ENCODE measurements around the gene C4orf51.

The C4orf51 gene

DNA sequence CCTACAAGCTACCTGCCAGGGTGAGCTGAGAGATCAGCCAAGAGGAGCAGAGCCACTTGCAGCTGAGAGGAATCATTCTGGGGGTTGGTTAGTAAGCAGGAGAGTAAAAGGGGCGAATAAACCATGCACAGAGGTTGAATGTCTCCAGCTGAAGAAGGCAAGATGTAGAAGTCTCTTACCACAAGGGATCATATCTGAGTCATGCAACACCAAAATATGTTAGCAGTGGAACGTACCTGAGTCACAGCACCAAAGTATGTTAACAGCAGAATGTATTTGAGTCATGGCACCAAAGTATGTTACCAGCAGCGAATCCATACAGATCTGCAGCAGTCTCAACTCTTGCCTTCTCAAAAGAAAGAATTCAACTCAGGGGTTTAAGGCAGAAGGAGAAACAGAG, 29.9 kb downstream of the C4orf51 start:
- no peak for DNase-seq (ENCODE audit: low read depth in 2 of 2)

DNA sequence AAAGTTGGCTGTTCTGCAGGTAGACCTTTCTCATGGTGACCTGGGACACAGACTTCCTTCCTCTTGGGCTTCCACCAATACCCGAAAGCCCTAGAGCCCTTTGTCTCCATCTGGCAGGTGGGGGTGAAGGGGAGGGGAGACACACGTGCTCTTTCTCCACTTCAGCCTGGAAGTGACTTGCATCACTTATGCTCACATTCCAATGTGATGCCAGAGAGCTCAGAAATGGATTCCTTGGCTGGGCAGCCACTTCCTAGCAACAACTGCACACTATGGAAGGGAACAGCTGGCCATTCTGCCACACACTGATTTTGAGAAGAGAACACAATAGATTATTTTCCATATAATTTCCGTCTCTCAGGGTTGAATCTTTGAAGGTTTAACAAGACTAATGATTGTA, 36.3 kb downstream of the C4orf51 start:
- DNase-seq (ENCODE audit: low read depth in 2 of 2), result no peak

DNA sequence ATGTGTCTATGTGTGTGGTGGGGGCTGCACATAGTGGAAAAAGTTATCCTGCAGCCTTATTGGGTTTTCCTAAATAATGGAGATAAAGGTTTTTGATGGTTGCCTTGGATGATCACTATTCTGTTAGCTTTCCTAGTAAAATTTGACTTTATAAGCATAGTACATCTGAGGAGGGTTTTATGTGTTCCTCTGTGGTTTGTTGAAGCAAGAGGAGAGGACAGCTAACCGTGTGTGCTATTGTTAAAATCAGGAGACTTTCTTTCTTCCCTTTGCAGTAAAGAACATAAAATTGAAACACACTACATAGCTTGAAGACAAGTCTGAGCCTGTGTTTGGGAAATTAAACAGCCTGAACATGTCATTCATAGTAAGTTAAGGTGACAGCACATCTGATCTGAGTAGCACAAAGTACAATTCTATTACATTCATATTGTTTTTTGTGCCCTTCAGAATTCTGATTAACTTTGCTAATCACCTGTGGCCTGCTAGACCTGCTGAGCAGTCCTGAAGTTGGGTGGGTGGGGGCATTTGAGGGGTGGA, 36.8 kb downstream of the C4orf51 start:
- no peak for DNase-seq (ENCODE audit: low read depth in 2 of 2)

DNA sequence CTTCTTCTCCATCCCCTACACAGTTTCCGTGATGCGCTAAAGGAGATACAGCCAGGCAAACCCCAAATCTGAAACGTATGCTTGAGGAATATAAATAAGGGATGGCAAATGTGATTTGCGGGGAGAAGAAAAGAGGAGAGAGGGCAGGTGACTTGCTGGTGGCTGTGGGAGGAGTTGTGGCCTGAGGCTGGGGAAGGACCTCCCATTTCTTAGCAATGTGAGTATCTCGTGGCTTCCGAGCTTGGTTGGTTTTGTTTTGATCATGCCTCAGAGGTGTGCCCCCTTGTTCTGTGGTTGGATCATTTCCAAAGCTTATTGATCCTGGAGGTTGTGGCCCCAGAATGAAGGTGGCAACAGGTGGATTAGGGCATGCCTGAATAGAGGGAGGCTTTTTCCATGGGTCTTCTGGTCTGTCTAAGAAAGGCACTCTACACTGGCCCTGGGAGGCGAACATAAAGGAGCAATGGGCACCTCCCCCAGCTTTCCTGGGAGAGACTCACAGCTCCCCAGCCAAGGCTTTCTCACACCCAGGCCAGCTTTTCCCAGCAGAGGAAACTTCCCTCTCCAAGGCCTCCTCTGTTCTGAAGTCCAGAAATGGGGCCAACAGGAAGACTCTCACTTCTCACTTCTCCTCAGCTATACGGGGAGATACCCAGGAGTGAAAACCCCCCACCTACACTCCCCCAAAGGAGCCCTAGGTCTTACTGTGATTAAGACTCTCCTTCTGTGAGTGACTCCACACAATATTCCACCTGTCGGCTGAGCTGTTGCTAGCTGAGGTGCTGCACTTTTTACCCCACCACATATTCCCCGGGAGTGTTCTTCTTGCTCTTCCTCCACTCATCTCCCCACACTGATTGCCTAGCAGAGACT, 40.0 kb downstream of the C4orf51 start:
- no peak for DNase-seq (ENCODE audit: low read depth in 2 of 2)

DNA sequence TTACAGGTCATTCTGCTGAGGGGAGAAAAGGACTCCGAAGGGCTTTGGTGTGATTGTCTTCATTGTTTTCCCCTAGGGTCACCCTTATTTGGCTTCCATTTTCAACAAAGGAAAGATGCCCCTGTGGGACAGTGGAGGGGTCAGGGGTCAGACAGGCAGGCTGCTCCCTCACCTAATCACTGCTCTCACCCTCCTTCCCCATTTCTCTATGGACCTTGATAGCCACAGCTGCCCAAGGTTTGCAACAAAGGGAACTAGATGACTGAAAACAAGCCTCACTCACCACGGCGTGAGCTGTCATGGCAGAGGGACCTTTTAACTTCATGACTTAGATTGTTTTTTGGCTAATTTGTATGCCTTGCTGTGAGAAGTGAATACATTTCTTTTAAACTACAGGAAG, 40.7 kb downstream of the C4orf51 start:
- no peak for DNase-seq (ENCODE audit: low read depth in 2 of 2)

DNA sequence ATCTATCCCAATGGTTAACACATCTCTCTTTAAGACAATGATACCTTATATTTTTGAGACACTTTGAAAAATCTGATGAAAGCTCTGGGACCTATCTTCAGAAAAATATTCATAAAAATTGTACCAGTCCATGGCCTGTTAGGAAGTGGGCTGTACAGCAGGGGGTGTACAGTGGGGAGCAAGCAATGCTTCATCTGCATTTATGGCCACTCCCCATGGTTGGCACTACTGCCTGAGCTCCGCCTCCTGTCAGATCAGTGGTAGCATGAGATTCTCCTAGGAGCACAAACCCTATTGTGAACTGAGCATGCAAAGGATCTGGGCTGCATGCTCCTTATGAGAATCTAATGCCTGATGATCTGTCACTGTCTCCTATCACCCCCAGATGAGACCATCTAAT, 42.6 kb downstream of the C4orf51 start:
- DNase-seq (ENCODE audit: low read depth in 2 of 2), result no peak

DNA sequence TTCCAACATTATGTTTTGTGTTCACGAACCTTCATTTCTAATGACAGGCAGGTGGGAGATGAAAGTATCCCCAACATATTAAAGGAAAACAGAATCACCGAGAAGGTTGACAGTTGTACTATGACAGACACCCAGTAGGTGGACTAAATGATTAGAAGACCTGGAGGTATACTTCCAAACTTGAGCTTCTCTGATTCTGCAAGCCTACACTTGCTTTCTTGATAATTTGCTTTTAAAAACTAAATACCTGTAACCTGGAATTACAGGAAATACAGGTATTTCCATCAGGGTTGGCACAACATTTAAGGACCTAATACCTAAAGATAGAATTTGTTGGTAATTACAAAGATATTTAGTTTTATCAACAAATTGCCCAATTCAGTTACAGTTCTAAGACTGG, 43.4 kb downstream of the C4orf51 start:
- DNase-seq (ENCODE audit: low read depth in 2 of 2), result no peak

DNA sequence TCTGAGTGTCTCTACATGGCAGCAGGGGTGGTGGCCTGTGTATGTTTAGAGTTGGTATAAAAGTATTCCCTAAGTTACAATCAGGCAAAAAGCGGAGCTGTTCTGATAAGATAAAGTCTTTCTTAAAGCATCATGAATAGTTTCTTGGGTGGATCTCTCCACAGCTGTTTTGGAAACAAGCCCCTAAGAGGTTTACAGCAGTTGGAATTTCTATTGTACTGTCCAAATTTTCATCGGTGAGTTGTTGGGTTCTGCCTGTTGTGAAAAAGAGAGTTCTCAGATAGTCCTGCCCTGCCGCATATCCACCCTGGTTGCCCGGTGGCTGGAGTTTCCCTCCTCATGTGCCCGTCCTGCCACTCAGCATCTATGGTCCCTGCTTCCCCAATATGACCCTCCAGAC, 50.1 kb downstream of the C4orf51 start:
- no peak for DNase-seq (ENCODE audit: low read depth in 2 of 2)

DNA sequence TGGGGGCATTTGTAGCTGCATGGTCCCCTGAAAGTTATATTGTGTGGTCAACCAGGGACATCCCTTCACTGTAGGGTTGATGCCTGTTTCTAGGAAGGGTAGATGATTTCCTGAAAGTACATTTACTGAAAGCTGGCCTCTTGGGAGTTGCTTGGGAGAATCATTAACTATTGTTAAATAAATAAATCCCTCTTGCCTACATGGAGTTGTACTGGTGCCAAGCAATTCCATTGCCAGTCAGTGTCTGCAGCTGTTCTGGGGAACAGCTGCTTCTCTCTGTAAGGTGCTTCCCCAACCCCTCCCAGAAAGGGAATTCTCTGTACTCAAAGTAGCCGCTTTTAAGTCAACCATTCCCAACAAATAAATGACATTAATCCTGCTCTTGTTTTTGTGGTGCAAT, 51.1 kb downstream of the C4orf51 start:
- DNase-seq (ENCODE audit: low read depth in 2 of 2), result no peak

DNA sequence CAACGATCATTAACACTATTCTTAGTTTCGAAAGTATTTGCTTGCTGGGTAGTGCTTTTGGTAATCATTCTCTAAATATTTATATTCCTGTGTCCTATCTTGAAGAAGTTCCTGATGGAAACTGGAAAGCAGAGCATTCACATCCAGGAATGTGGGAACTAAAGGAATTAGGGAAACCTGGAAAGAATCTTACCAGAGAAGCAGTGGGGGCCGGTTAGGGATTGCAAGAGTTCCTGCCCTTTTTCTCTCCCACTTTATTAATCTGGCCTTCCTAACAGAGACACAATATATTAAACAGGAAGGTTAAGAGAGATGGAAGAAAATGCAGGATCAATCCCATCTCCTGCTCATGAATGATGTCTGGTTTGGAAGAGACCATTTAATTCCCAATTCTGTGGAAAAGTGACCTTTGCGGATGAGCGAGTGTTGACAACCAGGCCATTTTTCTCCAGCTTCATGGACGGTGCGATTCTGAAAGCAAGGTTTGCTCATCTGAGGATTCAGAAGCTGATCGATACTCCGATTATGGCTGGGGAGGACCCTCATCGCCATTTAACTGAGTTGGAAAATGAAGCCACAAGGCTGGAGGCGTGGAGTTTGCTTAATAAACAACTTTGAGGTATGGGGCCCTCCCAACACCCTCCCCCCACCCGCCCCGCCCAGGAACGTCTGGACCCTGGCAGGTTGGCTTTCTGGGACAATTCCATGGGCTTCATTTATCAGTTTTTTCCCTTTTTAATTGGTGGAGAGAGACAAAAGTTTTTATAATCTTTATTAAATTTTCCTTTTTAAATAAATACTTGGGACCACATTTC, 52.3 kb downstream of the C4orf51 start:
- DNase-seq (ENCODE audit: low read depth in 2 of 2), result no peak

DNA sequence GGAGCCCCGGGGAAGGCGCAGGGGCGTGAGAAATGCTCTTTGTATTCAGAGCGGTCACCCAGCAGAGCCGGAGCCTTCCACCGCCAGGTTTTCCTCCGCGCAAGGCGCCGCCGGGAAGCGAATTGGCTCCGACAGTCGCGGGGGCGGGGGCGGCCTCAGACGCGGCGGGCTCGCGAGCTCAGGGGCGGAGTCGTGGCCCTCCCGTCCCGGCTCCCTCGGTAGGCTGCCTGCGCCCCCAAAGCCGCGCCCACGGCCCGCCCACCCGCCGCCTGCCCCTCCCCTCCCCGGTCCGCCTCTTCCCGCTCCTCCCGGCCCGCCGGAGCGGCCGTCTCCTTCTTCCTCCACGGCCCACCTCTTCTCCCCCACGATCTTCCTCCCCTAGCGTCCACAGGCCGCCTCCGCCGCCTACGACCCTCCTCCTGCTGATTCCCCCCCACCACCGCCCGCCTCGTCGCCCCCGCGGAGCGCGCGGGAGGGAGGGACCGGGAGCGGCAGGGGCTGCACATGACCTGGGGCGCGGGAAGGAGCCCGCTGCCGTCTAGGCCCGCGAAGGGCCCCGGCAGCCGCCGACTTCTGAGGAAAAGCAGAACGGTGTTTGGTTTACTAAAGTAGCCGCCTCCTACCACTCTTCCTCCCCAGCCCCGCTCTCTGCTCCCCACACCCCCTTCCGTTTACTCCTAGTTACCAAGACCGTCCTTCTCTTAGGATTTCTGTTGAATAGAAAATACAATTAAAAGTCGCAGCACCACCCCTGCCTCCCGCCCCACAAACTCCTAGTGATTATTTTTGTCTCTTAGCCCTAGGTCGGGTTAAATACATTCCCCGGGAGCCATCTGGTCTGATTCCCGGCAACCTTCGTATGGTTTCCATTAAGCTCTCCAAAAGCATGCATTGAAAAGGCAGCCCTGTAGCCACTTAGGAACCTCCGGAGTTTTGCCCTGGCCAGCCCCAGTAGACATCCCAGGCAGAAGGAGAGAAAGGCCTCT, 53.2 kb downstream of the C4orf51 start:
- peak; percentile 72 to 73 for DNase-seq (ENCODE audit: low read depth in 2 of 2)

DNA sequence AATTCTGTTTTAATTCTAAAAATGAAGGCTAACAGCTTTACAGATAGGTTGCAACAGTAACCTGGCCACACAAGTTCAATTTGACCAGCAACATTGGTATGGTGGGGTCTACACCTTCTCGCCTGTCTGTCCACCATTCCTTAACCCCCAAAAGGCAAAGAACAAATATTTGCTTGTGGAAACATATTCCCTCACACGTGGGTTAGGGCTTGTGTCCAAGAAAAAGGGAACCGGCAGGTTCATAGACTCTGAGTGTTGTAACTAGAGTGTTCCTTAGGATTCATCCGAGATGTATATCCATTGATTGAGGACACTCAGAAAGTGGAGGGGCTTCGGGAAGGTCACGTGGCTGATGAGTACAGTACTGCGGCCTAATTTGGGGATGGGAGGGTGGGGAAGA, 54.1 kb downstream of the C4orf51 start:
- no peak for DNase-seq (ENCODE audit: low read depth in 2 of 2)

DNA sequence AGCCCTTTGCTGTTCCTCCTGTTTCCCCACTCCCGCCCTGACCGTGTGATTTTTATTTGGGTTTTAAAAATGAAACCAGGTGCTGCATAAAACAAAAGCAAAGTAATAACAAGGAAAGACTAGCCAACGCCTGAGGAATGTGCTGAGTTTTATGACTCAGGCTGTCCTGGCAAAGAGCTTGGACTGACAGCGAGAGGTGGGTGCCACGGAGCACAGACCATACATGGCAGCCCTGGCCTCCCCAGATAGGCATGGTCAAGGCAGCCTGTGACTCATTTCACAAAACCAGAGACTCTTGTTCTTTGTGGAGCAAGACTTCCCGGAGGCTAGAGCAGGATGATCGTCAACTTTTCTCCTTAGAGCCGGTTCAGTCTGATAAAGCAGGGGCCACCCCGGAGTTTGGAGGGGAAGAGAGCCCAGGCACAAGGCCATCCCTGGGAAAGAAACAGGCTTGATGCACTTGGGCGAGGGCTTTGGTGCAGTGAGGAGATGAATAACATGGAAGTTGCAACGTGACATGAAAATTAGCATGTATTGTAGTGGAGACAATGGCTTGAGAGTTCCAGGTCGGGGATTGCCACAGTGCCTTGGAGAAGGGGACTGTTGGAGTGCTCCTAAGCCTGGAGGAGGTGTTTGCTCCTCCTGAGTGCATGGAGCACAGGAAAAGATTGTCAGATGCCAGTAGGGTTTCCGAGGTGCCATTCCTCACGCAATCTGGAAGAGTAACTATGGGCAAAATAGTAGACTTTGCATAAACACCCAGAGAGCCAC, 54.8 kb downstream of the C4orf51 start:
- no peak for DNase-seq (ENCODE audit: low read depth in 2 of 2)

DNA sequence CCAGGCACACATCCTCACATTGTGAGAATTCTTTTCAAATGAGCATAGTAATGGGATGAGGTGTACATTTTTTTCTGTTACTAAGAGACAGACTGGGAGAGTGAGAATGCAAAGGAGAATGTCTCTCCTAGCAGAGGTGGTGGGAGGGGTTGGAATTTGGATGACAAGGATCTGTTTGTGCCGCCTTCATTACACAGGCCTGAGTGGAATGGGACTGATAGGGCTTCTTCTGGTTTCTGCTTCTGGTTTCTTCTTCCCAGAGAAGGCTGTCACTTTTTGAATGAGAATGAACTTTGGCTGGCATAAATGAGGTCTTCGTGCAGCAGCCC, 55.4 kb downstream of the C4orf51 start:
- DNase-seq (ENCODE audit: low read depth in 2 of 2), result no peak

DNA sequence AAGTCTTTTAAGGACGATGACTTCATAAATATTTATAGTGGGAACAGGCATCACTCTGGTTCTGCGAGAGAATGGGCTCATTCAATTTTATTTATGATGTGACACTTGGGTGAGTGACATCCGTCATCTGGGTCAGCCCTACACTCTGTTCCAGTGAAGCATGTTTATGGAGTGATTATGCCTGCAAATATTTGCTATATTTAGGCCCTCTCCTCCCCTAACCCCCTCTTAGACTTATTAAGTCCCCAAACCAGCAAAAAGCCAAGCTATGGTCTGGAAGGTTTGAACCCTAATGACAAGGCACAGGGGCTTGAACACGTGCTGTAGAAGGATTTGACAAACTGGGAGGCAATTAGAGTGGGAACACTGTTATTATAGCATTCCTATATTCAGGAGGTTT, 55.9 kb downstream of the C4orf51 start:
- no peak for DNase-seq (ENCODE audit: low read depth in 2 of 2)

DNA sequence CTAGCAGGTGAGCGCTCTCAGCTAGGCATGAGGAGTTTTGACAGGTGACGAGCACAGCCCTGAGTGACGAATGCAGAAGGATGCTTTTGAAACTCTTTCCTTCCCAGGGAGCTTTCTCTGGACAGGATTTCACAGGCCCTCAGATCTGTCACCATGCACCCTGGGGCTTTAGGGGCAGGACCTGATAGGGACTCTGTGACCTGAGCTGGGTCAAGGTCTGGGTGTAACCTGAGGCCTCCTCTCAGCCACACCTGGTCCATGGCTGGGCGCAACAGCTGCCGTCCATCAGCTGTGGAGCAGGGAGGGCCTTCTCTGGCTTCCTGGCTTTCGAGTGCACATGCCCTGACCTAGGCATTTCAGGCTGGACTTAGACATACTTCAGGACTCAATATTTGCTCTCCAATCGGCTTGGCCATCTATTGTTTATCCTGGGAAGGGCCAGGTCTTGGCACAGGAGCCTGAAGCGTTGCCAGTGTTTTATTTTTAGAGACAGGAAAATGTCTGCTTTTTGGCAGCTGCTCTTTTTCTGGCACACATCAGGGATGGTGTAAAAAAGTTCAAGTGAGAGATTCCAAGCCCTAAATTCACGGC, 56.4 kb downstream of the C4orf51 start:
- DNase-seq (ENCODE audit: low read depth in 2 of 2), result no peak

DNA sequence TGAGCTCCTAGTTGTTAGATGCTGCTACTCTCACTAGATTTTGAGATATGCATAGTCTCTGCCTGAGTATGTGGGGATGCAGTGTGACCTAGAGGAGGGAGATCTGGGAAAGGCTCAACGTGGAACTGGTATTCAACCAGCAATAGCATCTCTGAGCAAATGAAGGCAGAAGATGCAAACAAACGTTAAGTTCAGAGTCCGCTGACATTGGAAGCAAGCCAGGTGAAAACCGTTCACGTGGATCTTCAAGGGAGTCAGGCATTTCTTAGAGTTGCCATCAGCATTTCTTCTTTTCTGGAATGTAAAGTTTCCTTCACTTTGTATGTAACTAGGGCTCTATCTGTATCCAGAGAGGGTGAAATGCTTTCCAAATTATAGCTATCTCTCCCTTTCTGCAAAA, 59.9 kb downstream of the C4orf51 start:
- no peak for DNase-seq (ENCODE audit: low read depth in 2 of 2)

DNA sequence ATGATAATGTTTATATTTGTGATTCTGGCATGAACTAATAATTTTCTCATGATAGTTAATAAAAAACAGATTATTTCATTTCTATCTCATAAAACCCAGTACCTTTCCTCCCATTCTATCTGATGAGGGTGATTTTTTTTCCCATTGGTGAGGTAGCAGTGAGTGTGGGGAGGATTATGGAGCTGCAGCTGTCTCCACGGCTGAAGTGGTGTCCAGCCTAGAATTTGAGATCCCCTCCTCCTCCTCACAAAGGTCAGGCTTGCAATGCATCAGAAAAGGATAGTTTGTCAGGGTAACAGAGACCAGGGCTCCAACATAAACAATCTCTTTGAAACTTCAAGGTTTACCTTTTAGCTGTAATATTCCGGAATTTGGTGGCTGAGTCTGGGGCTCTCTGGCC, 60.9 kb downstream of the C4orf51 start:
- no peak for DNase-seq (ENCODE audit: low read depth in 2 of 2)

DNA sequence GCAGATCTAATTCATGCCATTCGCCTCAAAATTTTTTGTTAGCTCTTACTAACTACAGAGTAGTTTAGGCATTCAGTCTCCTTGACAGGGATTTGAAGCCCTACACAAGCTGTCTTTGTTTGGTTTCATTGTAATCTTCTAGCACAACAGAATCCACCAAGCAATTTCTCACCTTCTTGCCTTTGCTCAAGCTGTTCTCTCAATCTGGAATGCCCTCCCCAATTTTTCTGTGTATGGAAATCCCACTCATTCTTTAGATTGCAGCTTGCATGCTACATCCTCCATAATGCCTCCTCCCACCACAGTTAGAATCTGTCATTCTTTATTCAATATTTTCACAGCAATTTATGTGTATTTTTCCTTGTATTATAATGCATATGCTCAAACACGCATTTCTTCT, 63.7 kb downstream of the C4orf51 start:
- DNase-seq (ENCODE audit: low read depth in 2 of 2), result no peak

DNA sequence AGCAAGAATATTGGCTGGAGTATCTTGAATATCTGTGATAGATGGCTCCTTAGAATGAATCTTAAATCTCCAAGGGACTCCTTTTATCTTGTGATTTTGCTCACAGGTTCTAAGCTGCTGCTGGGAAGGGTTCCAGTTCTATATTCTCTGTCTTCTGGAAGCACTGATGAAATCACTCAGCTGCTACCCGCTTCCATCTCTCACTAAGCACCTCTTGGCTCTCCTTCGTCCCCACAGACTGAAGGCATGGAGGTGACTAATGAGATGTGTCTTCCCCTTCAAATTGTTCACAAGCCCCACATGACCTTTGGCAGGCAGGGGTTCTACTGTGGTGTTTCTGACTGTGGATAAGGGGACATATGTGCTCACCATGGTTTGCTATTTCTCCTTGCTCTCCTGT, 75.9 kb downstream of the C4orf51 start:
- no peak for DNase-seq (ENCODE audit: low read depth in 2 of 2)

DNA sequence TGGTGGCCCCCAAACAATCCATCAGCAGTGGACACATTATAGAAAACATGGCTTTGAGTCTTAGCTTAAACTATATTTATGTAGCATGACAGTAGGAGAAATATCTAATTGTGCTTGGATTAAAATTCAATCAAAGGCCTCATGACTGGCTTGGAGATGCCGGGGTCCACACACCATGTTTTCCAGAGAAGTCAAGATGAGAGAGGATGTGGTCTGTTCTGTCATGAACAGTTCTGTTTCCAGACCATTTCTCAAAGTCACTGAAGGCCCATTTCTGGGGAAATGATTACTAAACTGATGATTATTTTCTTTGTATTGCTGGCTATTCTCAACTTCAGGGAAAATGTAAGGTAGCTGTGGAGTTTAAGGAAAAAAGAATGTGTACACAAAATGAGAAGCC, 76.3 kb downstream of the C4orf51 start:
- DNase-seq (ENCODE audit: low read depth in 2 of 2), result no peak

Data from activated CD8-positive, alpha-beta memory T cell treated with anti-CD3 and anti-CD28 coated beads for 4 hours (primary cell).